GM21786 (cell line): ENCODE data around the gene C16orf74.

Experiments used
- ATAC-seq: cut with Tn5 transposase; IDR thresholded peaks from one replicate; pipeline ENCODE4 v1.9.1; 2021; ENCODE audit not compliant: unreplicated experiment

The C16orf74 gene

DNA sequence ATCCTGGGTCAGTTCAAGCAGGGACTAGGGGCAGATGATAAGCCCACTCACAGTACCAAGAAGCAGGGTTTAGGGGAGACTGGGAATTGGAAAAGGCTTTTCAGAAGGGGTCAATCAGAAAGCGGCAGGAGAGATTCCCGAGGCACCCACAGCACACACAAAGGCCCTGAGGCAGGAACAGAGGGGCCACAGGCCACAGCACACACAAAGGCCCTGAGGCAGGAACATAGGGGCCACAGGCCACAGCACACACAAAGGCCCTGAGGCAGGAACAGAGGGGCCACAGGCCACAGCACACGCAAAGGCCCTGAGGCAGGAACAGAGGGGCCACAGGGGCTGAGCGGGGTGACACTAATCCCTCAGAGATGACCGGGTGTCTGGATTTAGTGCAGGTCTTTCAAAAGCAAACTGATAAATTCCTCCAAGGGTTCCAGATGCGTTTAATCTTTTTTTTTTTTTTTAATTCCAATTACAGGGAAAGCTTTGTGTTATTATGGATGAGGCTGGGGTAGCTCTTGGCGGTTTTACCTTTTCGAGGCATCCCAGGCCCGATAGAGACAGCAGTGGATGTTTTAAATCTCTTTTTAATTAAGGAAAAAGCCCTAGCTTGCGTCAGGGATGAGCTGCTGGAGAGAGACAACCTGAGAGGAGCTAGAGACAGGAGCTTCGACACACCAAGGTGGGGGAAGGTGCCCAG is 31.1 kb downstream of the C16orf74 start:
- ATAC-seq, result no peak

DNA sequence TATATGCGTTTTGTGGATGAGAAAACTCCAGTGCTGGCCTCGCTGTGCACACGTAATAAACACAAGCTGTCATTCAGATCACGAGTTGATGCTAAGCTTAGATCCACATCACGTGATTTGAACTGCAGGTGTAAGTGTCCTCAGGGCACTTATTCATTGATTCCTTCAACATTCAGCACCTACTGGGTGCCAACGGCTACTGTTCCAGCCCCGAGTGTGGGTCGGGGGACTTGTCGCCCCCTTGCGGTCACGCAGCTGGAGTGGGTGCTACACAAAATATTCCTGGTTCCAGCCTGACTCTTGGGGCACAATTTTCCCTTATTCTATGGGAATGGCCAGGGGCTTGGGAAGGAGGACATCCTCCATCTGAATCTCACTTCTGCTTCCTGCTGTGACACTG is 32.2 kb downstream of the C16orf74 start:
- no peak for ATAC-seq

DNA sequence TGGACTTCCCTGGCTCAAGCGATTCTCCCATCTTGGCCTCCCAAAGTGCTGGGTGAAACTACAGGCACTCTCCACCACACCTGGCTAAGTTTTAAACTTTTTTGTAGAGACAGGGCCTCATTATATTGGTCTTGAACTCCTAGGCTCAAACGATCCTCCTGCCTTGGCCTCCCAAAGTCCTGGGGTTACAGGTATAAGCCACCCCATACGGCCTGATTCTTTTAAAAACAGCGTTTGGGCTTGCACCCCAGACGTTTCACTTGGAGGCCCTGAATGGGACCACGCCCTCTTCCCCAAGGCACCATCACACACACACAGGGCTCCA is 32.8 kb downstream of the C16orf74 start:
- ATAC-seq, result no peak

DNA sequence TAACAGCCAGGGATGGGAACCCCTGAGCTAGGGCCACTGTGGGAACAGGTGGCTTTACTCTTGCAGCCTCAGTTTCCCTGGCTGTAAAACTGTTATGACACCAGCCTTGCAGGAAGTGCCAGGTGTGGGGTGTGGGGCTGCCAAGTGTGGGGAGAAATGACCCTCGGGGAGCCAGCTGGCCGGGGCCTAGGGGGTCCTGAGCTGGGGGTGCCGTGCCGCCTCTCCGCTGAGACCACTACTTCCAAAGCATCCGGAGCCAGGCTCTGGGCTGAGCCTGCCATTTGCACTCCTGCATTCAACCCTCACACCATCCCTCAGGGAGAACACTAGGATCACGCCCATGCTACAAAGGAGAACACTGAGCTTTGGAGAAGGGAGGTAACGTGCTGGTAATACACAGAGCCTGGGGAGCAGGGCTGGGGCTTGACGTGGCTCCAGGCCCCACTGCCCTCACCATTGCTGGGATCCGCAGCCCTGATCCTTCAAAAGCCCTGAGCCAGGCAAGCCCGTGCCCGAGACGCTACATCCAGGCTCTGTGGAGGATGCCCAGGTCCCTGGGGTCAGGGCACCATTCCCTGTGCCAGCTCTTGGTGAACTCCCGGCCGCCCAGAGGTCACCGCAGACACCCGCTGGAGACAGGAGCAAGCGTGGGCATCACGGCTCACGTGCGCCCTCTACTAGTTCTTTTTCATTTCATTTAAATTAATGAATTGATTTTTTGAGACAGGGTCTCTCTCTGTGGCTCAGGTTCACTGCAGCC is 33.3 kb downstream of the C16orf74 start:
- no peak for ATAC-seq

DNA sequence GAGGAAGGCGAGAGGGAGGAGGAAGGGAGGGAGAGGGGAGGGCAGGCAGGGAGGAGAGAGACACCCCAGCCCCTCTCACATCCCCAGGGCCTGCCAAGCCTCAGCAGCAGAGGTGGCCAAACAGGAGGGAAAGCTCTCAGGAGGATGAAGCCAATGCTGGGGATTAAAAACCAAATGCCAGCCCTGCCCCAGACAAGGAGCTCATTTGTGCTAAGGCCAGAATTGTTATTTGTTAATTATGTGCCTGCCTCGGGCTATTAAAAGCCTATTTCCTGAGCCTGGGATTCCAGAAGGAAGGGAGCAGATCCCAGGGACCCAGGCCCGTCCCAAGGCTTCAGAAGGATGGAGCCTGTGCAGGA is 34.2 kb downstream of the C16orf74 start:
- no peak for ATAC-seq

DNA sequence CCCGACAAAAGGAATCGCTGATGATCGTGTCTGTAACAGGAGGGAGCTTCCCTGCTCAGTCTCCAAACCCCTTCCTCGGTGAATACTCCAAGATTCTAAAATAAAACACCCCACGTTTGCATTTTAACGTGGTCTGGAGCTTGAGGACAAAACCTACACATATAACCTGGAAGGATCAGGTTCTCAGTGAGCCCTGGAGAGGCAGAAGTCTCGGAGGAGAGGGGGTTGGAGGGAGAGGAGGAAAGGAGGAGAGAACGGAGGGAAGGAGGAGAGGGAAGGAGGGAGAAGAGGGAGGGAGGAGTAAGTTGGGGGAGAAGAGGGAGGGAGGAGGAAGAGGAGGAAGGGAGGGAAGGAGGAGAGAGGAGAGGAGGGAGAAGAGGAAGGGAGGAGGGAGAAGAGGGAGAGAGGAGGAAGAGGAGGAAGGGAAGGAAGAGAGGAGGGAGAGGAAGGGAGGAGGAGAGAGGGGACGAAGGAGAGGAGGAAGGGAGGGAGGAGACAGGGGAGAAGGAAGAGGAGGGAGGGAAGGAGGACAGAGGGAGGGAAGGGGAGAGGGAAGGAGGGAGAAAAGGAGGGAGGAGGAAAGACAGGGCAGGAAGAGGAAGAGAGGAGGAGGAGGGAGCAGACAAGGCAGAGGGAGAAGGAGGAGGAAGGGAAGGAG is 34.7 kb downstream of the C16orf74 start:
- no peak for ATAC-seq

DNA sequence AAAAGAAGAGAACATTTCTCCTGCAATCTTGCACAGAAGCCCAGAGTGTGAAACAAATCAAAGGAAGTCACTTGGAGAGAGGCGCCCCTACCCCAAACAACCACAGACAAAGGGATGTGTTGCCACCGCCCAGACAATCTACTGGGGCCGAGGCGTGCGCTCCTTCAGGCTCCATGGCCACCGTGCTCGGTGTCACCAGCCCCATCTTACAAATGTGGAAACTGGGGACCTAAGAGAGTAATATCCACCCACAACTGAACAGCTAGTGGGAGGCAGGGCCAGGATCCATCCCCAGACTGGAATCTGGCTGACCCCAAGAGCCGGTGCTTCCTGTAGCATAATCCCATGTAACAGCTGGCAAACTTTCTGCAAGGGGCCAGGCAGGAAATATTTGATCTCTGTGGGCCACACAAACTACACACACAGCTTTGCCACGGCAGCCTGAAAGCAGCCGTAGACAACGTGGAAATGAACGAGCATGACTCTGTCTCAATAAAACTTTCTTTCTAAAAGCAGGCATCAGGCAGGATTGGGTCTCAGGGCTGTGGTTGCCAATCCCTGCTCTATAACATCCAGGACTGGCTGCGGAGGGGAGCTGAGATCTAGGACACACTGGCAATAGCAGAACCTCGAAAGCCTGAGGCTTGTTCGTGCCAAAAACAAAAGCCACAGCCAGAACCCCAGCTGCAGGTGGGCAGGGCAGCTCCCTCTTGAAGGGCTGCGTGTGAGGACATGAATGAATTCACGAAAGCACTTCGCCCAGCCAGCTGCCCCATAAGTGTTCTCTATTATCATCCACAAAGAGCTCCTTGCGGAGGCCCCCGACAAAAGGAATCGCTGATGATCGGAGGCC is 35.5 kb downstream of the C16orf74 start:
- no peak for ATAC-seq

DNA sequence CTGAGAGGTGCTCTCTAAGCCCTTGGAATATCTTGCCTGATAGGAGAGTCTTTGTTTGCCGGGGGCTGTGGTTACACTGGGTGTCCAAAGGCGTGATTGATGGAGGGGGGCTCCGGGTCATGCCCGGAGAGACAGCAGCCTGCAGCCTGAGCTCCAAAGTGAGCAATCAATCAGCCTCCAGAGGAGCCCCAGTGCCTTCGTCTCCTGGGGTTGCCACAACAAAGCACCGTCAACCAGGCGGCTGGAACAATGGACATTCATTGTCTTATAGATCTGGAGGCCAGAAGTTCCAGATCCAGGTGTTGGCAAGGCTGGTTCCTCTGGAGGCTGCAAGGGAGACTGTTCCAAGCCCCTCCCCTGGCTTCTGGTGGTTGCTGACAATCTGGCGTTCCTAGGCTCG is 38.1 kb downstream of the C16orf74 start:
- no peak for ATAC-seq

DNA sequence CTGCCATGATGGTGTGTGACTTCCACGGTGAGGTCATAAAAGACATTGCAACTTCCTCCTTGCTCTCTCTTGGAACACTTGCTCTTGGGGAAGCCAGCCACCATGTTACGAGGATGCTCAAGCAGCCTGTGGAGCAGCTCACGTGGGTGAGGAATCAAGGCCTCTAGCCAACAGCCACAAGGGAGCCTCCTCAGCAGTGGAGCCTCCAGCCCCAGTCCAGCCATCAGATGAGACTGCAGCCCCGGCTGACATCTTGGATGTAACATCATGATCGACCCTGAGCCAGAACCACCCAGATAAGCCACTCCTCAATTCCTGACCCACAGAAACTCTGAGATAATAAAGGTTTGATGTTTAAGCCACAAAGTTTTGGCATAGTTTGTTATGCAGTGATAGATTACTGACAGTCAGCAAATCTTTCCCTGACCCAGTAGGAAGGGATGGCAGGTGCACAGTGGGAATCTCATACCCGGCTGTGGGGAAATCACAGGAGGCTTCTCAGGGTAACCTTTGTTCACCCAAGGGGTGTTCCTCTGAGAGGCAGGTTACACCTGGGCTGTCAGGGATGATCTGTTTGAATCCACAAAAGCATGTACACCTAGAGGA is 38.8 kb downstream of the C16orf74 start:
- ATAC-seq, result no peak

DNA sequence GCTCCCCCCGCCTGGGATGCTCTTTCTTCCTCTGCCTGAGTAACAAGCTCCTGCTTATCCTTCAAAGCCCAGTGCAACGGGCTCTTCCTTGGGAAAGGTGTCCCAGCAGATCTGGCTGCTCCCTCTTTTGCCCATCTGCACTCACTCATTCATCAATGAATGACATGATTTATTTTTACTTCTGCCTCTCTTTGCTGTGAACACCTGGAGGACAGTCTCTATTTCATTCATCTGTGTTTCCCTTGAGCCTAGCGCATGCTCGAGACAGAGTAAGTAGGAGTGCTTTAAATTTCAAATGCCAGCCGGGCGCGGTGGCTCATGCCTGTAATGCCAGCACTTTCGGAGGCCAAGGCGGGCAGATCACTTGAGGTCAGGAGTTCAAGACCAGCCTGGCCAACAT is 40.2 kb downstream of the C16orf74 start:
- no peak for ATAC-seq

DNA sequence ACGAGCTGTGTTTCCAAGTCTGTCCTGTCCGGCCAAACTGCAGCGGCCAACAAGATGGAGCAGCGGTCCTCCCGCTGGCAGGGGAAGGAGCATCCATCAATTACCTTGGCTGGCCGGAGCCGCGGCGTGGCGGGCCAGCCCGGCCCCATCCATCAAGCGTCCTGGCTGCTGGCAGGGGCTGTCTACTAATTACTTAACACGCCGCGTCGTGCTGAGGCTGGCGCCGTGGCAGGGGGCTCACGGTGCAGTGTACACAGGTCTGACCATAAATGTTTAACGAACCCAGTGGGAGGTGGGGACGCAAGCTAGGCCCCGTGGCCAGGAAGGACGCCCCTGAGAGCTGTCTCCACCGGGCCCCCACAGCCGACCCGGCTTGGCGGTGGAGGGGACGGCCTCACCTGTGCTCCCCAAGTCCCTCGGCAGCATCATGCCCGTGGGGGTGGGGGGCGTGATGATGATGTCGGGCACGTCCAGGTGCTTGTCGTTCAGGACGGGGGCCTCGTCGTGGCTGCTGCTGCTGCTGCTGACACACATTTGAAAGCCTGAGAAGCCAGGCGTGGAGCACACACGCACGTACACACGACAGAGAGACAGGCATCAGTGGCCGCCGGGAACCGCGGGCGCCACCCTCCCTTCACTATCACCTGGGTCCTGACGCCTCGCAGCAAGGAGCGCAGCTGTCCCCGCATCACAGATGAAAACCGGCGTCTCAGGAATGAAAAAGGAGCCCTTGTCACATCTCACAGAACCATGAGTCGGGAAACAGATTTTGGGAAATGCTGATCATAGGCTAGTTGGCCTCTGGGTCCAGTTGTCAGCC is 40.9 kb downstream of the C16orf74 start:
- ATAC-seq, result no peak

DNA sequence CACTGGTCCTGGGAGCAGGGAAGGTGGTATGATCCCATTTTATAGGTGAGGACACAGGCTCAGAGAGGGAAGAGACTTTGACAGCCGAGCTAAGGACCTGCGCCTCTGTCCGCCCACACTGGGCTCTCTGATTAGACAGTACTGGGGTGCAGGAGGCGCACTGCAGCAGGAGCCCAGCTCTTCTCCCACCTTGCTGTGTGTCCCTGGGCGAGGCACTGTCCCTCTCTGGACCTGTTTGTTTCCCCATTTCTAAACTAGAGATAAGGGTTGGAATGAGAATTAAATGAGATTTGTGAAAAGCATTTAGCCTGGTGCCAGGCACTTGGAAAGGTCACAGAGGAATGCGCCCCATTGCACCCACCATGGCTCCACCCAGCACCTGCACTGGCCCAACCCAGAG is 42.6 kb downstream of the C16orf74 start:
- ATAC-seq, result no peak

DNA sequence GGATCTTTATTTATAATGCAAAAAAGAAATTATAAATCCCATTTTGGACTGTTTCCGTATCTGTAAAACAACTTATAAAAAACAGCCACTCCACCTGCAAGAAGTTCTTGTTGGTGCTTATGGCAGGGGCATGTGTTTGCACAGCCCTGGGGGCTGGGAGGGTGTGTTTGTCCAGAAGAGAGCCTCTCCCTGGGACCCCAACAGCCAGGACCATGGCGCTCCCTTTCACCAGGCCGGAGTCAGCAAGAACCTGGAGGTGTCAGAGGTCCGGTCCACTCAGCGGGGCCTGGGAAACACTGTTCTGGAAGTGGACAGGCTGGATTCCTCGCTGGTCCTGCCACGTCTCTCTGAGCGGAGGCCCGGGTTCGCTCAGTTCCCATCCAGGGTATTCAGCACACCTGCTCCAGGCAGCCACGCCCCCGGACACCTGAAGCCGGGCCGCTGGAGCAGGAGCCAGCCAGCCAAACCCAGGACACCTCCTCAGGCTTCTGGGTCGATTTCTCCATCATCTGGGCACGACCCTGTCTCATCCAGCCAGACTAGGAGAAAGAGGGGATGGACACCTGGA is 43.3 kb downstream of the C16orf74 start:
- ATAC-seq, result no peak

DNA sequence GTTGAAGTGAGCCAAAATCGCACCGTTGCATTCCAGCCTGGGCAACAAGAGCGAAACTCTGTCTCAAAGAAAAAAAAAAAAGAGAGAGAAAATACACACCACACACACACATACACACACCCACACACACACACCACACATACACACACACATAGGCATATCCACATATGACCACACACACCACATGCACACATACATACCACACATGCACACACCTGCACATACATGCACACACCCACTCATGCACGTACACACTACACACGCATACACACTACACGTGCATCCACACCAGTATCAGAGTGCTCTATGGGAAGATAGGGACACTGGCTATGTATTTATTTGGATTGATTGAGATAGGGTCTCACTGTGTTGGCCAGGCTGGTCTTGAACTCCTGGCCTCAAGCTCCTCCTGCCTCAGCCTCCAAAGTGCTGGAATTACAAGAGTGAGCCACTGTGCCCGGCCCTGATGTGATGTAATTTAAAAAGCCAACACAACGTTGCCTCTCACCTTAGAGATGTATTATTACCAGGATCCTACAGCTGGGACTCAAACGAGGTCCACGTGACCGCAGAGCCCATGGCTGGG is 44.4 kb downstream of the C16orf74 start:
- ATAC-seq, result no peak

DNA sequence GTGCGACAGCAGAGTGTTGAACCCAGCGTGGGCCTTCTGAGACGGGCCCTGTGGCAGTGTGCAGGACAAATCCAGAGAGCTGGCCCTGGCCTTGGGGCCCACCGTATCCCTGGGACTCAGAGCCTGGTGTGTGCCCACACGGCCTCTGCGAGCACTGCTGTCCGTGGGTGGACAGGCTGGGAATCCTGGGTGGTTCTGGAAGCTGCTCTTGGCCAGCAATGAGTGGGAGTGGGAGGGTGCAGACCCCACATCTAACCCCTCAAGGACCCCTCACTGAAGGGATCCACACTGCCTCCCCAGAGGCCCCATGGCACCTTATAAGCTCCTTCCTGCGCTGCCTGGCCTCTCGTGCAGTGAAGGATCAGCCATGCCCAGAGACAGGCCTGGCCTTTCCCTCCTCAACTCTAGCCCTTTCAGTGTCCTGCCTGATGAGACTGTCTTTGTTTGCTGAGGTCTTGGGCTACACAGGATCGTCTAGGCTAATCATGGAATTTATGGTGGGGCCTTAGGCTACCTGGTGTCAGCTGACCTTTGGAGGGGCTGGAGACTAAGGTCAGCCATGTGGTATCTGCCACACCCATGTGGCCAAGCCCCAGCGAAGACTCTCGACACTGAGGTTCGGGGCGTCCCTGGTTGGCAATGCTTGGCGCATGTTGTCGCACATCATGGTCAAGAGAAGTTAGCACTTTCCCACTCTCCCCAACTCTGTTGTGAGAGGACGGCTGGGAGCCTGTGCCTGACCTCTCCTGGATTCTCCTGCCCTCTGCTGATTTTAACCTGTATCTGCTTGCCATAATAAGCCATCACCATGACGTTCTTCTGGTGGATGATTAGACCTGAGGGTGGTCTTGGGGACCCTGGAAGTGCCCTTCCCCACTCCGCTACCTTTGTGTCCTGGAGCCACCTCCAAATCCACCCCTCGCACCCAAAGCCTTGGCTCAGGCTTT is 45.7 kb downstream of the C16orf74 start:
- ATAC-seq, result no peak

DNA sequence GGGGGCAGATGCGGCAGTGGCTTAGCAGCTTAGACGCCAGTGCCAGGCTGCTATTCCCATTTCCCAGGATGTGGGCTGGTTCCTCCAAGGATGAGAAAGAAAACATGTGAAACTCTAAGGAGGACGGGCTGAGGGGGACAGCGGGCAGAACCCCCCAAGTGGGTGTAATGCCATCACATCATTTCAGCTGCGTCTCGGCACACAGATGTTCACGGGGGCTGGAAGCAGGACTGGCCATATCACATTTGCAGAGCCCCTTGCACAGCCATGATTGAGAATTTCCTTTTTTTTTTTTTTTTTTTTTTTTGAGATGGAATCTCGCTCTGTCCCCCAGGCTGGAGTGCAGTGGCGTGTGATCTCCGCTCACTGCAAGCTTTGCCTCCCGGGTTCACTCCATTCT is 46.9 kb downstream of the C16orf74 start:
- ATAC-seq, result no peak

DNA sequence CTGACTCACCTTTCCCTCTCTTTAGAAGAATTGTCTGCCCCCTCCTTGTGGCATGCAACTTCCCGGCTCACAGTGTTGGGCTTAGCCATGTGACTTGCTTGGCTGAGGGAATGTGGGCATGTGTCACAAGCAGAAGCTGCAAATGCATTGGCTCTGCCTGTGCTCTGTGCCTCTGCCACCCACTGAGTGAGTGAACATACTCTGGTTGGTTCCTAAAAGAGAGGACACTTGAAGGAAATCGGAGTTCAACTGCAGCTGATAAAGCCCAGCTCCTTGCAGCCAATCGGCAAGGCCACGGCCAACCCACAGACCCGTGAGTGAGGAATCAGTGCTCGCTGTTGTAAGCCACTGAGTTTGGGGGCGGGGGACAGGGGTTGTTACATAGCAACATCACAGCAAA is 51.3 kb downstream of the C16orf74 start:
- no peak for ATAC-seq

DNA sequence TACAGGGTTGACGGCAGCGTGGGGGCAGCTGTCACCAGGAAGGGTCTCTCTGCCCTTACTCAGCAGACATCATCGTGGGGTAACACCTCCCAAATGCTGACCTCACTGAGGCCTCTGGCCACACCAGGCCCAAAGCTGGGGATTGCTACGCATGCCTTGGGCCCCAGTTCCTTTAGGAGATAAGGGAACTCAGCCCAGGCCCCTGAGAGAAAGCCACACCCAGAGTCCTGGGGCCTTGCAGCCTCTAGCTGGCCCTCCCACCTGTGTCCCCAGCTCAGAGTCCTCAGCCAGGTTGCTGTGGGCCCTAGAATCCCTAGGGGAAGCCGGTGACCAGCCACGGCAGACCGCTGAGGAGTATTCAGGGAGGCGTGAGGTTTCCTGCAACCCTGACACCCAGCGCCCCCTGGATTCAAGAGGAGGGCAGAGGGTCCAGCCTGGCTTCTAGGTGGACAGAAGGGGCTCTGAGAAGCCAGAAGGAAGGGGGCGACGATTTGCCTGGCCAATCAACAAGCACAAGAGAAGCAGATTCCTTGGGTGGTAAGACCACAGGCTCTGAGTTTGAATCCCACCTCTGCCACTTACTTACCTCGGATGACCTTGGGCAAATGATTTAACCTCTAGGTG is 51.8 kb downstream of the C16orf74 start:
- ATAC-seq, result no peak
